Panc1 (cell line): ENCODE results near the gene FBLN2. TPM values are rescaled to one million over a fixed set of nuclear protein-coding genes. Genes with fewer than 3 reads are reported as not detected.

ENCODE experiments used
- ATAC-seq: fragments of 200-7000 bp; cut with Tn5 transposase; 2 replicates; pipeline ENCODE4 v1.9.1; 2020; ENCODE audit warnings: mild to moderate bottlenecking, moderate library complexity
- BruUV-seq: library from RNA; stranded (reverse); fragments of 400-500 nt; replicated peaks from 2 replicates; lab custom pipeline; 2021; lab: Mats Ljungman, UMichigan
- CTCF ChIA-PET: fragments of 300-600 bp; sonication (Branson Sonifier 250); formaldehyde crosslinking; loops from one replicate; lab custom pipeline; 2022; ENCODE audit warnings: antibody characterized with exemption; lab: Charles Lee
- POLR2A ChIA-PET: fragments of 300-600 bp; sonication (Branson Sonifier 250); formaldehyde crosslinking; loops from one replicate; lab custom pipeline; 2022; ENCODE audit warnings: antibody characterized with exemption; lab: Charles Lee
- DNase-seq: peaks from one replicate; pipeline ENCODE4 v3.0.0-alpha.2; 2010; ENCODE audit warnings: low read depth, low spot score
- H3K27ac ChIP-seq: 2 replicates; pipeline ENCODE4 v1.5.1; 2011; ENCODE audit warnings: mild to moderate bottlenecking, low read length, inconsistent platforms
- H3K27me3 ChIP-seq: fragments of 200-500 bp; sonication (Bioruptor generic); 2 replicates; pipeline ENCODE4 v1.6.0; 2014; ENCODE audit warnings: low read length, inconsistent platforms; ENCODE audit not compliant: control insufficient read depth, insufficient read depth
- H3K36me3 ChIP-seq: fragments of 200-500 bp; sonication (Bioruptor generic); 2 replicates; pipeline ENCODE4 v1.5.1; 2014; ENCODE audit warnings: inconsistent platforms, mild to moderate bottlenecking, low read length, moderate library complexity; ENCODE audit not compliant: control insufficient read depth, insufficient read depth
- H3K4me1 ChIP-seq: 2 replicates; pipeline ENCODE4 v1.5.1; 2011; ENCODE audit warnings: inconsistent platforms, mild to moderate bottlenecking, low read length, moderate library complexity; ENCODE audit not compliant: control insufficient read depth, insufficient read depth
- H3K4me3 ChIP-seq, 2 experiments: 2 replicates each; pipeline ENCODE4 v1.5.1; 2011 to 2012; ENCODE audit warnings: low read depth in 2 of 2, low read length in 2 of 2, mild to moderate bottlenecking in 2 of 2, inconsistent platforms in 1 of 2, moderate library complexity in 1 of 2
- H3K9me3 ChIP-seq: fragments of 200-500 bp; sonication (Bioruptor generic); 2 replicates; pipeline ENCODE4 v1.5.1; 2014; ENCODE audit warnings: low read depth, mild to moderate bottlenecking, inconsistent platforms, low read length, moderate library complexity; ENCODE audit not compliant: control insufficient read depth, insufficient read depth
- CTCF ChIP-seq: fragments of 450-650 bp; IDR thresholded peaks from 2 replicates; pipeline ENCODE4 v1.5.1; 2017; ENCODE audit warnings: mild to moderate bottlenecking
- POLR2AphosphoS5 ChIP-seq: IDR thresholded peaks from 2 replicates; pipeline ENCODE4 v1.6.1; 2012; ENCODE audit warnings: mild to moderate bottlenecking, low read depth, low read length, moderate library complexity
- REST ChIP-seq, 2 experiments: IDR thresholded peaks; 2 replicates each; pipeline ENCODE4 v1.6.1; 2011 to 2012; ENCODE audit warnings: low read depth in 2 of 2, control low read depth in 1 of 2, low read length in 1 of 2, mild to moderate bottlenecking in 1 of 2, moderate library complexity in 1 of 2; ENCODE audit not compliant: insufficient read depth in 1 of 2
- SIN3A ChIP-seq: IDR thresholded peaks from 2 replicates; pipeline ENCODE4 v1.6.1; 2012; ENCODE audit warnings: low read depth, mild to moderate bottlenecking, low read length, moderate library complexity, borderline replicate concordance; ENCODE audit not compliant: insufficient read depth
- TCF7L2 ChIP-seq: IDR thresholded peaks from 2 replicates; pipeline ENCODE4 v1.6.1; 2011; ENCODE audit warnings: mild to moderate bottlenecking, low read depth, low read length, inconsistent platforms
- in situ Hi-C: cut with HindIII; loops from 2 replicates; pipeline ENCODE4 v1.10.0; 2016; ENCODE audit warnings: low sequenced_read_pairs, low pct_unique_long_range_greater_than_20kb
- intact Hi-C: fragments of 100-400 bp; cut with micrococcal nuclease; formaldehyde crosslinking; loops from one replicate; pipeline ENCODE4 v1.10.0; 2022; ENCODE audit not compliant: unreplicated experiment
- total RNA-seq: library from RNA; stranded (reverse); gene quantifications from one replicate; pipeline ENCODE4 v1.2.1, GENCODE V29; 2021; ENCODE audit not compliant: unreplicated experiment

Gene FBLN2
- total RNA-seq, 1 experiment from 2014 or later: 0.44 TPM

DNA sequence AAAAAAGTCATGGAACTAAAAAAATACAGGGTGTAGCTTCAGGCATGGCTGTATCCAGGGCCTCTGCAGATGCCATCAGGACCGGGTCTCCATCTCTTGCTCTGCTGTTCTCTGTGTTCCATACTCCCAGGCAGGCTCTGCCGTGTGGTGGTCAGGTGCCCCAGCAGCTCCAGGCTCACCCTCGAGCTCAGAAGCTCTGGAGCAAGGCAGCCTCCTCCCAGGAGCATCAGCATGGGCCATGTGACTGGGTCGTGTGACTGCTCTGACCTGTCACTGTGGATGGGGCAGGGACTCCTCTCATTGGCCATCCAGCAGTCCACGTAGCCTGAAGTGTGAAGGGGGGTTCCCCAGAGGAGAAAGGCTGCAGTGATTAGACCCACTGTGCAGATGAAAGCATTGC lies 8.5 kb downstream of the FBLN2 start:
- ChIA-PET CTCF (no interaction called here), POLR2A (no interaction called here)
- no peaks in the 10 kb centered on the region for H3K36me3 ChIP-seq
- intact Hi-C loops (no loop called here), in situ Hi-C loops (no loop called here)
- H3K27me3 ChIP-seq: no peaks in the 10 kb centered on the region
- DNase-seq (no peak), ATAC-seq (no peak)
- TF ChIP-seq SIN3A: no peak
- no peak for TF ChIP-seq POLR2AphosphoS5
- no peak for TF ChIP-seq REST (IDR thresholded peaks at IDR 0.05; ENCODE audit: insufficient read depth in 1 of 2, low read depth in 2 of 2, low read length in 1 of 2)
- TF ChIP-seq TCF7L2: no peak
- no peak for TF ChIP-seq CTCF
- no peaks in the 10 kb centered on the region for H3K9me3 ChIP-seq
- H3K4me1 ChIP-seq: no peaks in the 10 kb centered on the region
- no TSS peak for BruUV-seq
- no peak overlapping the region for H3K27ac ChIP-seq
- no peak overlapping the region for H3K4me3 ChIP-seq

- ATAC-seq (no peak), DNase-seq (no peak)
- H3K27me3 ChIP-seq: no peaks in the 10 kb centered on the region
- ChIA-PET POLR2A (no interaction called here), CTCF (no interaction called here)
- in situ Hi-C loops: no loop called here
- TF ChIP-seq POLR2AphosphoS5: no peak
- no peak for TF ChIP-seq TCF7L2
- no peak for TF ChIP-seq CTCF
- no peak for TF ChIP-seq SIN3A
- TF ChIP-seq REST (IDR thresholded peaks at IDR 0.05; ENCODE audit: insufficient read depth in 1 of 2, low read depth in 2 of 2, low read length in 1 of 2): no peak
- no peak overlapping the region for H3K27ac ChIP-seq
- no peaks in the 10 kb centered on the region for H3K4me1 ChIP-seq
- H3K36me3 ChIP-seq: no peaks in the 10 kb centered on the region
- H3K4me3 ChIP-seq: no peak overlapping the region
- no TSS peak for BruUV-seq
- intact Hi-C loops: no loop called here
- no peaks in the 10 kb centered on the region for H3K9me3 ChIP-seq
These were observed 9.0 kb downstream of the FBLN2 start for GRCh38 chr3:13557926-13558325.
